OCI-LY7 (cell line): ENCODE measurements around the gene RAB6B. TPM values are rescaled to one million over a fixed set of nuclear protein-coding genes. Genes with fewer than 3 reads are reported as not detected.

Source experiments
- BruUV-seq: library from RNA; stranded (reverse); fragments of 400-500 nt; replicated peaks from 2 replicates; lab custom pipeline; 2021; lab: Mats Ljungman, UMichigan
- CTCF ChIA-PET: fragments of 300-600 bp; sonication (Branson Sonifier 250); formaldehyde crosslinking; loops from one replicate; lab custom pipeline; 2022; ENCODE audit warnings: antibody characterized with exemption; ENCODE audit not compliant: unreplicated experiment; lab: Charles Lee
- POLR2A ChIA-PET: fragments of 300-600 bp; sonication (Branson Sonifier 250); formaldehyde crosslinking; loops from one replicate; lab custom pipeline; 2022; ENCODE audit warnings: antibody characterized with exemption; lab: Charles Lee
- DNase-seq: peaks from one replicate; pipeline ENCODE4 v3.0.0-alpha.2; 2015; ENCODE audit warnings: low spot score
- H2AFZ ChIP-seq: fragments of 200-600 bp; sonication (generic), shearing (Covaris generic); 2 replicates; pipeline ENCODE4 v1.6.1; 2014; ENCODE audit warnings: mild to moderate bottlenecking, antibody characterized with exemption, low read length, moderate library complexity
- H3K27ac ChIP-seq: fragments of 200-600 bp; sonication (generic); 2 replicates; pipeline ENCODE4 v1.5.1; 2014; ENCODE audit warnings: mixed run types, low read depth, mild to moderate bottlenecking, moderate library complexity, low read length, inconsistent platforms; ENCODE audit not compliant: poor library complexity, severe bottlenecking
- H3K36me3 ChIP-seq: fragments of 200-600 bp; sonication (generic); 2 replicates; pipeline ENCODE4 v1.6.1; 2014; ENCODE audit warnings: mild to moderate bottlenecking, antibody characterized with exemption, low read length, moderate library complexity, mixed read lengths; ENCODE audit not compliant: insufficient read depth
- H3K4me1 ChIP-seq: fragments of 200-600 bp; sonication (generic); 2 replicates; pipeline ENCODE4 v1.5.1; 2014; ENCODE audit warnings: mild to moderate bottlenecking, low read length; ENCODE audit not compliant: insufficient read depth, poor library complexity, severe bottlenecking
- H3K4me2 ChIP-seq: fragments of 200-600 bp; sonication (generic); 2 replicates; pipeline ENCODE4 v1.6.1; 2014; ENCODE audit warnings: mild to moderate bottlenecking, low read length
- H3K4me3 ChIP-seq: fragments of 200-600 bp; sonication (generic); 2 replicates; pipeline ENCODE4 v1.5.1; 2014; ENCODE audit warnings: mild to moderate bottlenecking, low read depth, low read length; ENCODE audit not compliant: poor library complexity, severe bottlenecking
- H3K79me2 ChIP-seq: fragments of 200-600 bp; sonication (generic); 2 replicates; pipeline ENCODE4 v1.6.1; 2016; ENCODE audit warnings: low read depth, mild to moderate bottlenecking, low read length, moderate library complexity, mixed read lengths; ENCODE audit not compliant: insufficient read depth
- H3K9me2 ChIP-seq: fragments of 200-600 bp; sonication (generic); 2 replicates; pipeline ENCODE4 v1.6.1; 2016; ENCODE audit warnings: mild to moderate bottlenecking, low read length, mixed read lengths; ENCODE audit not compliant: insufficient read depth
- H3K9me3 ChIP-seq: fragments of 200-600 bp; sonication (generic); 2 replicates; pipeline ENCODE4 v1.6.1; 2014; ENCODE audit warnings: mild to moderate bottlenecking, mixed run types, low read length, mixed read lengths
- H4K20me1 ChIP-seq: fragments of 200-600 bp; sonication (generic); 2 replicates; pipeline ENCODE4 v1.6.1; 2014; ENCODE audit warnings: mild to moderate bottlenecking, antibody characterized with exemption, low read length, moderate library complexity, mixed read lengths; ENCODE audit not compliant: insufficient read depth
- CTCF ChIP-seq: fragments of 200-600 bp; sonication (generic); conservative IDR thresholded peaks from 2 replicates; pipeline ENCODE4 v1.5.1; 2014; ENCODE audit warnings: mild to moderate bottlenecking, antibody characterized with exemption, low read length, moderate library complexity, mixed read lengths
- EZH2phosphoT487 ChIP-seq: fragments of 200-600 bp; sonication (generic); IDR thresholded peaks from 2 replicates; pipeline ENCODE4 v1.6.1; 2018; ENCODE audit warnings: low read depth, borderline replicate concordance, mild to moderate bottlenecking, mixed run types, antibody characterized with exemption, low read length, moderate library complexity, mixed read lengths
- intact Hi-C: fragments of 100-400 bp; cut with micrococcal nuclease; formaldehyde crosslinking; loops from one replicate; pipeline ENCODE4 v1.10.0; 2022; ENCODE audit not compliant: unreplicated experiment
- total RNA-seq, 2 experiments: library from RNA; depleted of rRNA in 1 of 2; stranded (reverse); fragments of >200 nt in 1 of 2; shearing (Covaris generic) in 1 of 2; gene quantifications; 2 replicates each; pipeline ENCODE4 v1.2.3, GENCODE V29; 2014 to 2022

Gene RAB6B
- total RNA-seq, 2 experiments from 2014 or later = not detected

- no peaks in the 10 kb centered on the region for H3K4me1 ChIP-seq
- H3K4me2 ChIP-seq = no peak overlapping the region
- POLR2A ChIA-PET = no interaction called here
- H3K36me3 ChIP-seq = no peaks in the 10 kb centered on the region
- H2AFZ ChIP-seq = no peak overlapping the region
- intact Hi-C loops = loop anchor here (10.0 kb wide), 1 partner anchor 284 kb away; no protein-coding TSS in a partner anchor
- H3K4me3 ChIP-seq = no peak overlapping the region
- no peak for TF ChIP-seq EZH2phosphoT487
- no peak for TF ChIP-seq CTCF
- H3K9me2 ChIP-seq = no peaks in the 10 kb centered on the region
- H4K20me1 ChIP-seq = no peaks in the 10 kb centered on the region
- H3K79me2 ChIP-seq = no peaks in the 10 kb centered on the region
- CTCF ChIA-PET = no interaction called here
- H3K27ac ChIP-seq = no peak overlapping the region
- no TSS peak for BruUV-seq
- no peak for DNase-seq
- no peaks in the 10 kb centered on the region for H3K9me3 ChIP-seq
Measured at GRCh38 chr3:133931084-133931483, 35.4 kb upstream of the RAB6B start.

DNA sequence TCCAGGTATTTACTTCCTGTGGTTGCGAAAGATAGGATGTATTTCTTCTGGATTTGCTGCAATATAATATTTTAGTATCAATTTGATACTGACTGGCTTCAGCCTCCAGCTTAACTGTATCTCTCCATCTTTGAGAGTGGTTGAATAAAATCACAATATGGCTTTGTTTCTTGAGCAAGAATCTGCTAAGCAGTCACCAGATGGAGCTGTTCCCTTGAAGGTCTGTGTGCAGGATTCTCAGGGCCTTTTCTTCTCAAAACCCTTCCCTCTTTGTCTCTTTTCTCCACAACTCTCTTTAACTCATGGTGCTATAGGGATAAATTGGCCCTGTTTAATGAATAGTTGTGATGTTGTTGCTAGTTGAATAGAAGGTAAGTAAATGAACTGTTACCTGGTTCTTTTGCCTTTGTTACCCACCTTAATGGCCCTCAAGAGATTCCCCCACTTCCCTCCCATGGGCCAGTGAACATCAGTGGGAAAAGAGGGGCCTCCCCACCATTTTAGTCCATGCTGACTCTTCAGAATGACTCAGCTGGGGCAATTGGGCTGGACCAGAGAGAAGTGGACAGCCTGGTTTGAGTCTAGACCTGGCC, 34.8 kb upstream of the RAB6B start:
- Histone ChIP-seq H3K79me2 (no peaks in the 10 kb centered on the region), H3K9me2 (no peaks in the 10 kb centered on the region), H3K36me3 (no peaks in the 10 kb centered on the region), H3K4me3 (no peak overlapping the region), H3K9me3 (no peaks in the 10 kb centered on the region), H3K4me2 (no peak overlapping the region), H2AFZ (no peak overlapping the region), H3K4me1 (no peaks in the 10 kb centered on the region), H4K20me1 (no peaks in the 10 kb centered on the region), H3K27ac (no peak overlapping the region)
- TF ChIP-seq CTCF (peak; percentile 76), EZH2phosphoT487 (no peak)
- CTCF ChIA-PET = no interaction called here
- DNase-seq = peak; percentile 33
- POLR2A ChIA-PET = no interaction called here
- intact Hi-C loops = loop anchor here (10.0 kb wide), 1 partner anchor 284 kb away; no protein-coding TSS in a partner anchor
- BruUV-seq = no TSS peak

GRCh38 chr3:133928903-133929607, 33.4 kb upstream of the RAB6B start:
- intact Hi-C loops = loop anchor here (10.0 kb wide), 2 partner anchors 264 to 1194 kb away; partner anchors contain the start of gene TOPBP1
- Histone ChIP-seq H3K9me3 (no peaks in the 10 kb centered on the region), H3K4me2 (no peak overlapping the region), H3K4me3 (no peak overlapping the region), H2AFZ (no peak overlapping the region), H3K36me3 (no peaks in the 10 kb centered on the region), H4K20me1 (no peaks in the 10 kb centered on the region), H3K27ac (no peak overlapping the region), H3K9me2 (no peaks in the 10 kb centered on the region), H3K79me2 (no peaks in the 10 kb centered on the region), H3K4me1 (no peaks in the 10 kb centered on the region)
- CTCF ChIA-PET = no interaction called here
- no TSS peak for BruUV-seq
- POLR2A ChIA-PET = no interaction called here
- no peak for DNase-seq
- TF ChIP-seq EZH2phosphoT487 (no peak), CTCF (no peak)
